Nephron progenitor cell (in vitro differentiated cells): ENCODE measurements around the gene ST6GAL1.
"Not testable (repeated sequence)": the region's sequence is repeated elsewhere in the genome, so short reads cannot be mapped to it uniquely, and the experiment has no call there.

Source experiments
- DNase-seq: peaks from one replicate; pipeline ENCODE4 v3.0.0; 2021
- H3K27ac Mint-ChIP-seq: 2 replicates; pipeline ENCODE4 v1.8.0; 2021; ENCODE audit warnings: mild to moderate bottlenecking, moderate library complexity, mixed read lengths
- H3K27me3 Mint-ChIP-seq: 2 replicates; pipeline ENCODE4 v1.8.0; 2021; ENCODE audit warnings: mild to moderate bottlenecking, low read depth, mixed read lengths; ENCODE audit not compliant: poor library complexity
- H3K36me3 Mint-ChIP-seq: 2 replicates; pipeline ENCODE4 v1.8.0; 2021; ENCODE audit warnings: low read depth, mixed read lengths
- H3K4me1 Mint-ChIP-seq: 2 replicates; pipeline ENCODE4 v1.8.0; 2021; ENCODE audit warnings: mixed read lengths
- H3K4me3 Mint-ChIP-seq: 2 replicates; pipeline ENCODE4 v1.8.0; 2021; ENCODE audit warnings: mild to moderate bottlenecking, moderate library complexity, mixed read lengths
- H3K9me3 Mint-ChIP-seq: 2 replicates; pipeline ENCODE4 v1.8.0; 2021; ENCODE audit warnings: mild to moderate bottlenecking, moderate library complexity, mixed read lengths
- TF ChIP-seq, protein P1 (sequence below): fragments of 200-600 bp; sonication (generic); IDR thresholded peaks from 2 replicates; pipeline ENCODE4 v1.5.0; 2021; ENCODE audit warnings: antibody characterized with exemption

Gene ST6GAL1

DNA sequence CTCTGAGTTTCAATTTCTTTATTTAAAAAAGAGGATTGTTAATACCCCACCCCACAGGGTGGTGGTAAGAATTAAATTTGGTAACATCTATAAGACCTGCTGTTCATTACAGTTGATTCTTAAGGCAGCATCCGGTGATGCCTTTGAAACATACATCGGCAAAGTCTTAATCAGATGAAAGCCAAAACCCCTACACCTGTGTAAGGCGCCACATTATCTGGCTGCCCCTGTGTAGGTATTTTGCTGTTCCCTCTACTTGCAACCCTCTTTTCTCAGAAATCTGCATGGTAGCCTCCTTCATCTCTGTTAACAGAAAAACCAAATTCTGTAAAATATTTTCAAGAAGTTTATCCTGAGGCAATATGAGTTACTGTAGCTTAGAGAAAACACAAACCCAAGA lies 90.0 kb downstream of the ST6GAL1 start:
- TF ChIP-seq, protein P1, sequence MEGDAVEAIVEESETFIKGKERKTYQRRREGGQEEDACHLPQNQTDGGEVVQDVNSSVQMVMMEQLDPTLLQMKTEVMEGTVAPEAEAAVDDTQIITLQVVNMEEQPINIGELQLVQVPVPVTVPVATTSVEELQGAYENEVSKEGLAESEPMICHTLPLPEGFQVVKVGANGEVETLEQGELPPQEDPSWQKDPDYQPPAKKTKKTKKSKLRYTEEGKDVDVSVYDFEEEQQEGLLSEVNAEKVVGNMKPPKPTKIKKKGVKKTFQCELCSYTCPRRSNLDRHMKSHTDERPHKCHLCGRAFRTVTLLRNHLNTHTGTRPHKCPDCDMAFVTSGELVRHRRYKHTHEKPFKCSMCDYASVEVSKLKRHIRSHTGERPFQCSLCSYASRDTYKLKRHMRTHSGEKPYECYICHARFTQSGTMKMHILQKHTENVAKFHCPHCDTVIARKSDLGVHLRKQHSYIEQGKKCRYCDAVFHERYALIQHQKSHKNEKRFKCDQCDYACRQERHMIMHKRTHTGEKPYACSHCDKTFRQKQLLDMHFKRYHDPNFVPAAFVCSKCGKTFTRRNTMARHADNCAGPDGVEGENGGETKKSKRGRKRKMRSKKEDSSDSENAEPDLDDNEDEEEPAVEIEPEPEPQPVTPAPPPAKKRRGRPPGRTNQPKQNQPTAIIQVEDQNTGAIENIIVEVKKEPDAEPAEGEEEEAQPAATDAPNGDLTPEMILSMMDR = no peak
- Mint-ChIP-seq H3K27ac (peak overlapping the region; percentile 95), H3K27me3 (no peaks in the 10 kb centered on the region), H3K9me3 (peaks cover 3% of the 10 kb centered on the region), H3K4me1 (peaks cover 56% of the 10 kb centered on the region), H3K4me3 (no peak overlapping the region), H3K36me3 (peaks cover 71% of the 10 kb centered on the region)
- no peak for DNase-seq

DNA sequence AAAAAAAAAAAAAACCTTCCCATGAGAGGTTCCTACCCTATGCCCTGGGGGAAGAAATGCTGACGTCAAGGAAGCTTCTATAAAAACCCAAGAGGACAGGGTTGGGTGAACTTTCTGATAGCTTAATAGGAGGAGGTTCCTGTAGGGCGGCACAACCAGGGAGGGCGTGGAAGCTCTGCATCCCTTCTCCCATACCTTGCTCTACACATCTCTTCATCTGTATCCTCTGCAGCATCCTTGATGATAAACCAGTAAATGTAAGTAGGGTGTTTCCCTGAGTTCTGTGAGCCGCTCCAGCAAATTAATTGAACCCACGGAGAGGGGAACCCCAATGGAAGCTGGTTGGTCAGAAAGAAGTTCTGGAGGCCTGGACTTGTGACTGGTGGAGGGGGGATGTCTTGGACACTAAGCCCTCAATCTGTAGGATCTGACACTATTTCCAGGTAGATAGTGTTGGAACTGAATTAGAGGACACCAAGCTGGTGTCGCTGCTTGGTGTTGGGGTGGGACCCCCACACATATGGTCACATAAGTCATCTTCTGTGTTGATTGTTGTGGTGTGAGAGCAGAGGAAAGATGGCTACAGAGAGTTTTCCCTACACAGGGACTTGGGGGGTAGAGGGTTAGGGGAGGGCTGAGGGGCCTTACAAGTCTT lies 91.5 kb downstream of the ST6GAL1 start:
- Mint-ChIP-seq H3K36me3 (peaks cover 58% of the 10 kb centered on the region), H3K27ac (peak overlapping the region; percentile 69), H3K4me3 (no peak overlapping the region), H3K4me1 (peaks cover 54% of the 10 kb centered on the region), H3K27me3 (peaks cover 4% of the 10 kb centered on the region), H3K9me3 (peaks cover 3% of the 10 kb centered on the region)
- no peak for DNase-seq
- TF ChIP-seq, protein P1 = no peak

DNA sequence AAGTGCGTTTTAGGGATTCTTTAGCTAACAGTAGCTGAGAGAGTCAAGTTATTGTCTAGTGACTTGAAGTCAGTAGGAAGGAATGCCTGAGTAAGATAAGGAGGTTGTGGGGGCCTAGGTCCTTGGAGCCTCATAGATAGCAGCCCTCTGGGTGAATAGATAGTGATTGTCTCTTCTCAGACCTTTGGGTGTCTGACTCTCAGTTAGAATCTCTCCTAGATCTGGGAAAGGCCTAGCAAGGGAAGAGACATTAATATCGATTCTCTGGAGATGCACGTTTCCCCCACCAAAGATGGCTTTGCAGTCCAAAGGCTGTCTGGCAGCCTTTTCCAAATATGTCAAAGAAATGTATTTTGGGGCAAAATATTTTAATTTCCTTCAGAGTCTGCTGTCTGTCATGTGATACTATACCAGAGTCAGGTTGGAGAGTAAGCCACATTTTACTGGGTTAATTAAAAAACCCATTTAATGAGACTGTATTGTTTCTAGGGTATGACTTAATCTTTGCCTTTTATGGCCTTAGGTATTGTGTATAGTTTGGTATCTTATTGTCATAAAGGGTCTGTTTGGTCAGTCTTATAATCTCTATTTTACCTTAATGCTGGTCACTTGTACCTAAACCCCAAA lies 92.2 kb downstream of the ST6GAL1 start:
- Mint-ChIP-seq H3K27ac (no peak overlapping the region), H3K4me3 (no peak overlapping the region), H3K4me1 (peaks cover 47% of the 10 kb centered on the region), H3K27me3 (peaks cover 4% of the 10 kb centered on the region), H3K36me3 (peaks cover 55% of the 10 kb centered on the region), H3K9me3 (peaks cover 3% of the 10 kb centered on the region)
- TF ChIP-seq, protein P1 = no peak
- DNase-seq = no peak

DNA sequence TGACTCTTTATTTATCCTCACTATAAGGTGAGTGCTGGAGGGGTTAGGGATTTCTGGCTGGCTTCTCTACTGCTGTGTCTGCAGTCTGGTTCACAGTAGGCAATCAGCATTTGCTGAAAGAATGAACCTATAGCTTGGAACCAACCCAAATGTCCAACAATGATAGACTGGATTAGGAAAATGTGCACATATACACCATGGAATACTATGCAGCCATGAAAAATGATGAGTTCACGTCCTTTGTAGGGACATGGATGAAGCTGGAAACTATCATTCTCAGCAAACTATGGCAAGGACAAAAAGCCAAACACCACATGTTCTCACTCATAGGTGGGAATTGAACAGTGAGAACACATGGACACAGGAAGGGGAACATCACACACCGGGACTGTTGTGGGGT lies 93.0 kb downstream of the ST6GAL1 start:
- peaks cover 39% of the 10 kb centered on the region for H3K4me1 Mint-ChIP-seq
- not testable (repeated sequence) for DNase-seq, H3K4me3 Mint-ChIP-seq, H3K9me3 Mint-ChIP-seq, H3K27me3 Mint-ChIP-seq, H3K27ac Mint-ChIP-seq
- peaks cover 53% of the 10 kb centered on the region for H3K36me3 Mint-ChIP-seq

DNA sequence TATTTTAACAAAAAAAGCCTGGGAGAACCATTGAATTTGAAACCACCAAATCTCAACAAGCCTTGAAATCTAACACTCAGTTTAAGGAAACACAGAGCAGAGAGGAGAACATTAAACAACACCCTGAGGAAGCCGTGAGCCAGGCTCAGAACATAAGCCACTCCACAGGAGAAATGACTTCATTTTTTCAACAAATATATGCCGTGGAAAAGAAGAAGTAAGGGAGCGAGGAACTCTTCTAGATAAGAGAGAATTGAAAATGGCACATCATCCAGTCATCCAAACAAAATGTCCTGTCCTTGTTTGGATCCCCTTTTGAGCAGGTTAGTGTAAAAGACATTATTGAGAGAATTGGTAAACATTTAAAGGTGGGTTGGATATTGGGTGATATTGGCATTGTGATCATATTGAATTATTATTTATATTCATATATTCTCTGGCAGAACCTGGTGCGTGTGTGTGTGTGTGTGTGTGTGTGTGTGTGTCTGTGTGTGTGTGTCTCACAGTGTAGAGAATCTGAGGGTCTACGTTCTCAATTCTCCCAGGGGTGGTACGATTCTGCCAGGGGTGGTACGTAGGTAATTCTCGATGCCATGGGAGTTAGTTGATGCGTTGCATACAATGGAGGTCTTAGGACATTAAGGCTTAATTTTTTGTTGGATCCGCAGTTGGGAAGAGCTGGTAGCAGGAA lies 94.4 kb downstream of the ST6GAL1 start:
- H3K27me3 Mint-ChIP-seq = peaks cover 4% of the 10 kb centered on the region
- peak overlapping the region; percentile 37 for H3K4me3 Mint-ChIP-seq
- no peak for DNase-seq
- H3K36me3 Mint-ChIP-seq = peaks cover 53% of the 10 kb centered on the region
- peaks cover 3% of the 10 kb centered on the region for H3K9me3 Mint-ChIP-seq
- peak overlapping the region; percentile 94 for H3K27ac Mint-ChIP-seq
- peaks cover 33% of the 10 kb centered on the region for H3K4me1 Mint-ChIP-seq
- TF ChIP-seq, protein P1 = no peak

DNA sequence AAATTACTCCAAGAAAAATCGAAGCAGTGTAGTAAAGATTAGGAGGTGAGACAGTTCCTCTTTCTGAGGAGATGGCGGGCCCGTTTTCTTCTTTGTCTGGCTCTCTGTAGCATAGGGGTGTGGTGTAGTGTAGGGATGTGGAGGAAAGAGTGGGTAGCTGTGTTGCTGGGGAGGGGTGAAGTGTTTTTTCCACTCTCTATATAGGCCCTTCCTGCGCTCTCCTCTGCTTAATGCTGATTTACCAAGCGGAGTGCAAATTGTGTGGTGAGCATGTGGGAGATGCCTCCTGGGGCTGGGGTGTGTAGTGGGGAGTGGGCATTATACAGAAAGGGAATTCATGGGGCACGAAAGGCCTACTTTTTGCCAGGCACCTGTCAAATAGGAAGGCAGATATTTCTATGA lies 94.9 kb downstream of the ST6GAL1 start:
- Mint-ChIP-seq H3K9me3 (peaks cover 3% of the 10 kb centered on the region), H3K4me1 (peaks cover 31% of the 10 kb centered on the region), H3K27ac (peak overlapping the region; percentile 94), H3K4me3 (no peak overlapping the region), H3K27me3 (peaks cover 4% of the 10 kb centered on the region), H3K36me3 (peaks cover 56% of the 10 kb centered on the region)
- TF ChIP-seq, protein P1 = no peak
- no peak for DNase-seq
